HG03196 (cell line): ENCODE data around the gene DAZAP1.

Experiments
- ATAC-seq: cut with Tn5 transposase; IDR thresholded peaks from one replicate; pipeline ENCODE4 v1.9.1; 2021; ENCODE audit not compliant: unreplicated experiment

DAZAP1 gene

DNA sequence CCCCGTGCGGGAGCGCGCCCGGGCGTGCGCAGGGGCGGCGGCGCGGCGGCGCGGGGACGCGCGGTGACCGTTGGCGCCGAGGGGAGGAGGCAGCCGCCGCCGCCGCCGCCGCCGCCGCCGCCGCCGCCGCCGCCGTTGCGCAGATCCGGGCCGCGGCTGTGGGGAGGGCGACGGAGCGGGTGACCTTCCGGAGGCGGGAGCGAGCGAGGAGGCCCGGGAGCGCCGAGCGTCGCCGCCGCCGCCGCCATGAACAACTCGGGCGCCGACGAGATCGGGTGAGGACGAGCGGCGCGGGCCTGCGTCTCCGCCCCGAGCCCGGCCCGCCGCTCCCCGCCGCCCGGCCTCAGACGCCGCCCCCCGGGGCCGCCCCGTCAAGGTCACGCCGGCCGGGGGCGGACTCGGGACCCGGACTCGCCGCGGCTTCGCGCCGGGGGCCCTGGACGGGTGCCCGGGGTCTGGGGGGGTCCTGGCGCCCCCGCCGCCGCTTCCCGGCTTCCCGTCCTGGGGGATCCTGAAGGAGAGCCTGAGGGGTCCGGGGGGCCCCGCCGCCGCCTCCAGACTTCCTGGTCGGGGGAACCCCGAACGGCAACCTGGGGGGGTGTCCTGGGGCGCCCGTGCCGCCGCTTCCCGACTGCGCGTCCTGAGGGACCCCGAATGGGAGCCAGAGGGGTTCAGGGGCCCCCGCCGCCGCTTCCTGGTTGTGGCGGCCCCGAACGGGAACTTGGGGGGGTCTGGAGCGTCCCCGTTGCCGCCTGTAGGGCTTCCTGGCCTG lies at the start of gene DAZAP1:
Gene DAZAP1, plus strand, starts transcription at position 59 of the 772 bp plus-strand sequence. Its CDS starts 188 bp downstream, at position 247.
- ATAC-seq = peak; percentile 17

DNA sequence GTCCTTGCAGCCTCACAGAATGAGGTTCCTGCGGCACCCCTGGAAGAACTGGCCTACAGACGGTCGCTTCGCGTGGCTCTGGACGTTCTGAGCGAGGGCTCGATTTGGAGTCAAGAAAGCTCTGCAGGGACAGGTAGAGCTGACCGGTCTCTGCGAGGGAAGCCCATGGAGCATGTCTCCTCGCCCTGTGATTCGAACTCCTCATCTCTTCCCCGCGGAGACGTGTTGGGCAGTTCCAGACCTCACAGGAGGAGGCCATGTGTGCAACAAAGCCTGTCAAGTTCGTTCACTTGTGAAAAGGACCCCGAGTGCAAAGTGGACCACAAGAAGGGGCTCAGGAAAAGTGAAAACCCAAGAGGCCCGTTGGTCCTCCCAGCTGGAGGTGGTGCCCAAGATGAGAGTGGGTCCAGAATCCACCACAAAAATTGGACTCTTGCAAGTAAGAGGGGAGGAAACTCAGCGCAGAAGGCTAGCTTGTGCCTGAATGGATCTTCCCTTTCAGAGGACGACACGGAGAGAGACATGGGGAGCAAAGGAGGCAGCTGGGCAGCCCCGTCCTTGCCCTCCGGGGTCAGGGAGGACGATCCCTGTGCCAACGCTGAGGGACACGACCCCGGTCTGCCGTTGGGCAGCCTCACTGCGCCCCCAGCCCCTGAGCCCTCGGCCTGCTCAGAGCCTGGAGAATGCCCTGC lies 47.1 kb upstream of the DAZAP1 start:
- no peak for ATAC-seq

DNA sequence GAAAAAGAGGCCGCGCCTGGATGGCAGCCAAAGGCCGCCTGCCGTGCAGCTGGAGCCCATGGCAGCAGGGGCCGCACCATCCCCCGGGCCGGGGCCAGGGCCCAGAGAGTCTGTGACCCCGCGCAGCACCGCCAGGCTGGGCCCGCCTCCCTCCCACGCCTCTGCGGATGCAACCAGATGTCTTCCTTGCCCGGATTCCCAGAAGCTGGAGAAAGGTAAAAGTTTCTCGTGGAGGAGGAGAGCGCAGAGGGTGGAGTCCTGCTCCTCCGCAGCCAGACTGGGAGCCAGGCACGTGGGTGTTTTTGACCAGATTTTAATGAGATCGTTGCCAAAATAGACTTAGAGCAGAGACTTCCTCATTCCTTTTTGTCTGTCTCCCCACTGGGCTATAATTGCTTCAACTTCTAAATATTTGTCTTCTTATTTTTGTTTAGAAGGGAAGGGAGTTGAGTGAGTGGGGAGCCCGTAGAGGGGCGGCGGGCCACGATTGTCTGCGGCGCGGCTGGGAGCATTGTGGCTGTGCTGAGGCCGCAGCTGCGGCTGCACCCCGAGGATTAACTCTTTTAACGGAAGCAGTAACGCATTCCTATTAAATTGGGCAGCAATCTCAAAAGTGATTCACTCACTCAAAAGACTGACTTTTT lies 46.4 kb upstream of the DAZAP1 start:
- ATAC-seq = no peak

DNA sequence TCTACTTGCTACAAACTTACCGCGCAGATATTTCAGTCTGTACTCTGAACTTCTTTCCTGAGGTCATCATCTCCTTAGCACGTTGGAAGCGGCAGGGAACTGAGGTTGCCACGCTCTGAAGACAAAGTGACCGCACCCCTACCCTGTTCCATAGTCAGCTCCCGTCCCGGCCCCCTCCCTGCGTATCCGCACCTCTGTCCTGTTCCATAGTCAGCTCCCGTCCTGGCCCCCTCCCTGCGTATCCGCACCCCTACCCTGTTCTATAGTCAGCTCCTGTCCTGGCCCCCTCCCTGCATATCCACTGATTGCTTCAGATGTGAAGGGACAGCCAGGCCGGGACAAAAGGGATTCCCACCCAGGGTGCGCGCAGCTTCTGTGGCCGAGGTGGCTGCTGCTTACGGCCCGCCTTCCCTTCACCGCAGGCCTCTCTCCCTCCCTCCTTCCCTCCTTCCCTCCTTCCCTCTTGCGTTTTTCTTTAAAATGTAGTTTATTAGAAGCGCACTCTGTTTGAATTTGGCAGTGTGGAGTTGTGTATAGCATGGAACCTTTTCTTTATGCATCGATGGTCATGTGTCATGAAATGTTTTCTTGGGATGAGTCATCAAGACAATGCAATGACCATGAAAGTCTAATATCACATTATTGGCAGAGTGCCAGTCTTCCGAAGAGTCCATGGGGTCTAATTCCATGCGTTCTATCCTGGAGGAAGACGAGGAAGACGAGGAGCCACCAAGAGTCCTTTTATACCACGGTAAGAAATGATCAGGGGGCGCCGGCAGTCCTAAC lies 45.6 kb upstream of the DAZAP1 start:
- ATAC-seq = no peak

DNA sequence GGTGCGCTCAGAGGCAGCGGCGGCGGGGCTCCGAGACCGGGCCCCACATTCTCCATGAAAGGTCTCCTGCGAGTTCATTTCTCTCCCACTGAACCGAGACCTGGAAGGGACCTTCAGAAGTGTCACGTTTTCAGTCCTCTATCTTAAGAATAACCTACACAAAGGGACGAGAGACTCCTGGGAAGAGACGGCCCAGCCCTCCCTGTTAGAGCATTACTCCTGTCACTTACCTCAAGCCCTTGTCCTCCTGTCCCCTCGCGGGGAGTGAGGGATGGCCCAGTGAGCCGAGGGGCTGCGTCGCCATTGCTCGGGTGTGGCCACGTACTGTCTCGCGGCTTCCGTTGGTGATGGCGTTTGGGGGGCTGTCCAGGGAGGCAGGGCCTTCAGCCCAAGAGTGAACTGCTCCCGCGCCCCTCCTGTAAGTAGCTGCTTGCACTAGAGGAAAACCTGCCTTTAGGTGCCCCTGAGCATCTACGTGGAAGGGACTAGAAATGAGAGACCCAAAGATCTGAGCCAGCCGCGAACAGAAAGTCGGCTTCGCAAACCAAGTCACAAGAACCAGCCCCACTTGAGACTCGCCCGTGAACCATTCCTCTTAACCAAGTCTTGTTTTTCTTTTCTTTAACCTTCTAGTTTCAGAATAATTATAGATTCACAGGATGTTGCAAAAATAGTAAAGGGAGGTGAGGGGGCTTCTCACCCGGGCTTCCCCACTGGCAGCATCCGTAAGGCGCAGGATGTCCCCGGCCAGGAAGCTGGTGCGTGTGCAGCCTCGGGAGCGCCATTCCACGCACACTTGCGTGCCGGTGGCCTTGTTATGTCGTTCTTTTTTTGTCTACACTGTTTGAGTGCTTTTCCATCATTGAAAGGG lies 44.8 kb upstream of the DAZAP1 start:
- no peak for ATAC-seq

DNA sequence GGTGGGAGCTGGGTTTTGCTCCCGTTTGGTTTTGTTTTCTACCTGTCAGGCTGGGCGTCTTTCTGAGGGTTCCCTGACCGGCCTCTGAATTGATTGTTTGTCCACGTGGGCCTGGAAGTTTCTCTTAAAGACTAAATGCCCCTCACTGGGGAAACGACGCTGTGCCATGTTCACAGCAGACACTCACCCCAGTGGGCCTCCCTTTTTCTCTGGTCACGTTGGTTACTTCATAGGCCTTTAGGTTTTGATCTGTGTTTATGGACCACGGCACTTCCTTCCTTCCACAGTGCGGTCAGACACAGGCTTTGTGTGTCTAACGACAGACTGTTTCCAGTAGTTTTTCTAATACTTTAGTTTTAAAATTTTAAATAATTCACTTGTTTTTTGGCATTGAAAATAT lies 43.8 kb upstream of the DAZAP1 start:
- no peak for ATAC-seq

DNA sequence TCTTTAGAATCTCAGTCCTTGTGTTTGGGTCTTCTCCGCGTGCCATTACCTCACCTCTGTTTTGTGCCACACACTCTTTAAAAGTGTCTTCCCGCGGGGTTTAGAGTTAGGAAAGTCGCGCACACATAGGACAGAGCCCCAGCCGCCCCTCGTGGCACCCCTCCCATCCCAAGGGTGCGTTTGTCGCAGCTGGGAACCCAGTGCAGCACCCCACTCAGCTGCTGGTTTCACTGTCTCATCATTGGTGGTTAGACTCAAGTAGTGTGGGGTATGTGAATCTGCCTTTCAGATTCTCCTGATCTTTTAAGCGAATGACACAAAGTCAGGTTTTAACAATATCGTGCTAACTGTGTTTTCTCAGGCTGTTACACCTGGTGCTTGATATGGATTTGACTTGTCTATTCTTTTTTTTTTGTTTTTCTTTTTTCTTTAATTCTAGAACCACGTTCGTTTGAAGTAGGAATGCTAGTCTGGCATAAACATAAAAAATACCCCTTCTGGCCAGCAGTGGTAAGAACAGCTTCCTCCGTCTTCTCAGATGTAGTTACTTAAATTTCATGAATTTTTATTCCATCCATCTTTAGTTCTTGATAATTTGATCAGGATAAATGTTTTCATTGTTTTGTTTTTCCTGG lies 43.2 kb upstream of the DAZAP1 start:
- no peak for ATAC-seq

DNA sequence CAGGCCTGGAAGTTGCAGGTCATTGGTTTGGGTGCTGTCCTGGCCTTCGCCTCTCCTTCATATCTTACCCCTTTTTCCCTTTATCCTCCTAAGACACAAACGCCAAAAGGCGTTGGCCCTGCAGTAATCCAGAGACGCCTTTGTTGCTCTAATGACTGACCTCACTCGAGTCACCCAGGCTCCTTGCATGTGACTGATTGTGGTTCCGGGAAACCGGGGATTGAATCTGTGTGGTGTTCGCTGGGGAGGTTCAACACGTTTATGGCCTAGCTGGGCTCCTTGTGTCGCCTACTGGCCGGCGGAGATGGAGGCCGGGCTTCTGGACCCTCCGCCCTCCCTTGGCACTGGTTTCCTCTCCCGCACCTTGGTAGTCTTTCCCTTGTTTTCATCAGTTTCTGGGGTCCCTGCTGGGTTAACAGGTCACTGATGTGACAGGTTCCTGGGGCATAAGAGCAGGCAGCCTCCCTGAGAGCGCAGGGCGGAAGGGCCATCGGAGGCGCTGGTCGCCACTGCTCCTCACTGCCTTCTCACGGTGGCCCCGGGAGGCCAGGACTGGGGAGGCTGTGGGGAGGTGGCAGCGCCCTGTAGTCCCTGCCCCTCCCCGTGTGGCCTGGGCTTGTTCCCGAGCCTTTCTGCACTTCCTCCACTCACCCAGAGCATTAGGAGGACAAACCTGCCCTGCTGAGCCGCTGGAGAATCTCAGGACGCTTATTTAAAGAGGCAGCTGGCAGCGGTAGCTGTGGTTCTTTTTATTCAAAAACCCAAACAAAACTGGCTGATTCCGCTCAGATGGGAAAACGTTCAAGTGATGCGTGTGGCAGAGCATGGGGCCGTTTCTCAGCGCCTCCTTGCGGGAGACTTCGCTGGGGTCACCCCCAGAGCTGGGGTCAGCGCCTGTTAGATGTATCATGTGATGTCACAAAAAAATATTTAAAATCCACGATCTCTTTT lies 41.8 kb upstream of the DAZAP1 start:
- ATAC-seq = no peak

DNA sequence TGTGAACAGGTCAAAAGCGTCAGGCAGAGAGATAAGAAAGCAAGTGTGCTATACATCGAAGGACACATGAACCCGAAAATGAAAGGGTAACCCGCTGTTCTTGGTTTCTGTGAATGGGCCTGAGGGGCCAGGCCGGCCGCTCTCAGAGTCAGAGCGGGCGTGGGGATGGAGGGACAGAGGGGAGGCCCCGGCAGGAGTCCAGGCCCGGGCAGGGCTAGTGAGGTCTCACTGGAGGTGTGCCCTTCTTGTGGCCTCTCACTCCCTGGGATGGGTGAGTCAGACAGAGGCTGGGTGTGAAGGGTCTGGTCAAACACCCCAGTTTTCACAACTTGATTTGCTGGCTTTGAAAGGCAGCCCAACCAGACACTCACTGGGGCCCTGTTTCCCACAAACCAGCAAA lies 41.1 kb upstream of the DAZAP1 start:
- ATAC-seq = no peak

DNA sequence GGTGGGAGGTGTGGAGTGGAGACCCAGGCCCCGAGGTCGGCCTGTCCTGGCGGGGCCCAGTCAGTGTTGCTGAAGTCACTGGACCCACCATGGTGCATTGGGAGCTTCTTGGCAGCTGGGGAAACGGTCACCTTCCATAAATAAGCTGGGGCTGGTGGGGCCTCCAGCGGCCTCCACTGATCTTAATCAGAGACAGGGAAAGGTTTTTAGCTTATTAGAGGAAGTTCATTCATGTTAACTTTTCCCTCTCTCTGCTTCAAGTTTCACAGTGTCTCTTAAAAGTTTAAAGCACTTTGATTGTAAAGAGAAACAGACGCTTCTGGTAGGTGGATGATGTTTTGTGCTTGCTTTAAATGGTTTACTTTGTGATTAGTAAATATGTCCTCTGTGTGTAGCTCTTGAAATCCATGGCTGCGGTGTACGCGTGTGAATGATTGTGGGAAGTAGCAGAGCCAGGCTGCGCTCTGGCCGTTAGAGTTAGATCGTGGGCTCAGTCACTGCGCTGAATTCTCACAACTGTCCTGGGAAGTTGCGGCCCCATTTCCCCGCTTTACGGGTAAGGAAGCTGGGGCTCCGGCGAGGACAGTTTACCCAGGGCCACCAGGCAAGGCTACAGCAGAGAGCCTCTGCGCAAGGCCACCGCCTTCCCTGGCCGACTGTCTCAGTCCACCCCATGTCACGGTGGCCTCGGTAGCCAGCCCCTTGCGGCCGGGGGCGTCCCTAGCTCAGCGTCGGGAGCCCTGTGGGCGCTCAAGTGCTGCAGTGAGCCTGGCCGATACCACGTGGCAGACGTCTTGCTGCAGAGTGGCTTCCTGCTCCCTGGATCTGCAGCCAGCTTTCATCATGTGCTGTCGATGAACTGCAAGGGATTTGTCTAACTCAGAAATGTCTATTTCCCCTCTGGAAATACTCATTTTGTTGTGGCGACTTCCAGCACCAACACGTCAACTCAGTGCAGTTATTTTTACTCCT lies 40.2 kb upstream of the DAZAP1 start:
- no peak for ATAC-seq

DNA sequence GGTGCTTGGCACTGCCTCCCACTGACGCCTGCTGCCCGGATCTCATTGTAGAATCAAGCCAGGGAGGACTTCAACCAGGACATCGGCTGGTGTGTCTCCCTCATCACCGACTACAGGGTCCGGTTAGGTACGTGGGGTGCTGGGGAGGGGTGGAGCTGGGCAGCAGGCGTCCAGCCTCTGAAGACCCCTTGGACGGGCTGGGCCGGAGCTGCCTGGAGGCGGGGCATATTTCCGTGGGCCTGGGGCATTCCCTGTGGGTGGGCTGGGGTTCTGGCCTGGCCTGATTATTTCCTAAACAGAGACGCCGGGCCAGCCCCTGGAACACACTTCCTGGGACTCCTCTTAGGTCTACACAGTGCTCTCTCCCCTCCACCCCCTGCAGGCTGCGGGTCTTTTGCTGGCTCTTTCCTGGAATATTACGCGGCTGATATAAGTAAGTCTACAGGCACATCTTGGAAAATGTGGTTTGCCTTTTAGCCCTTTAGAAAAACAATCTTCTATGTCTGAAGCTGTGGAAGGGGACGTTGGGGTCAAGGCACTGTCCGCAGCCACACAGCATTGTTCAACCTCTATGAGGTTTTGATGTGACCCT lies 38.1 kb upstream of the DAZAP1 start:
- no peak for ATAC-seq

DNA sequence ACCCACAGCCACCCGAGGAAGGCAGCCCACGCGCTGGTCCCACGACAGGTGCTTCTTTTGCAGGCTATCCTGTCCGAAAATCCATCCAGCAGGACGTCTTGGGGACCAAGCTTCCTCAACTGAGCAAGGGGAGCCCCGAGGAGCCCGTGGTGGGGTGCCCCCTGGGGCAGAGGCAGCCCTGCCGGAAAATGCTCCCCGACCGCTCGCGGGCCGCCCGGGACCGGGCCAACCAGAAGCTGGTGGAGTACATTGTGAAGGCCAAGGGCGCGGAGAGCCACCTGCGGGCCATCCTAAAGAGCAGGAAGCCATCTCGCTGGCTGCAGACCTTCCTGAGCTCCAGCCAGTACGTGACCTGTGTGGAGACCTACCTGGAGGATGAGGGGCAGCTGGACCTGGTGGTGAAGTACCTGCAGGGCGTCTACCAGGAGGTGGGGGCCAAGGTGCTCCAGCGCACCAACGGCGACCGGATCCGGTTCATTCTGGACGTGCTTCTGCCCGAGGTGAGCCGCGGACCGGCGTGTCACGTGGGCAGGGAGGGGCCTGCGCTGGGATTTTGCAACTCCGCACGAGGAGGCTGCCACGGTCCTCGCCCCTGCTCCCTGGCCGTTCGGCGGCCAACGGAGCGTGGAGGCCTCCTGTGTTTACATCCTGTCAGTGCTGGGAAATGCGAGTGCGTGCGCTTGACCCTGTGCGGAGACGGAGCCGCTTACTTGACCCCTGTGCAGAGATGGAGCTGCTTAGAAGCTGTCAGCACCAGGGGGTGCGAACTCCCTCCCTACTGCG lies 36.6 kb upstream of the DAZAP1 start:
- ATAC-seq = no peak

DNA sequence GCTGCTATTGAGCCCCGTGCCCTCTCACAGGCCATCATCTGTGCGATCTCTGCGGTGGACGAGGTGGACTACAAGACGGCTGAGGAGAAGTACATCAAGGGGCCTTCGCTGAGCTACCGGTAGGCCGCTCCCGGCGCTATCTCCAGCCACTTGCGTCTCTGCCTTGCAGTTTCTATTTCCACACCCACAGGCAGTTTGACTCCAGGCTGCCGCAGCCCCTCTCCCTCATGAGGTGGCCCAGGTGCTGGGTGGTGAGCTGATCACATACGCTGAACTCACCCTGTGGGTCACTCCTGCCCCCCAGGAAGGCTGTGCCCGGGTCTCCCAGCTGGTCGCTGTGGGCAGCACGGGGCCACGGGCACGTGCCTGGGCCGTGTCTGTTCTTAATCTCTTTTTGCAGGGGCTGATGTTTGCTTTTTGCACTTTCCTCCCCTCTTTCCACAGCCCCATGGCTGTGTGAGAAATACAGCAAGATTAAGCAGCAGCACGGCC lies 34.3 kb upstream of the DAZAP1 start:
- no peak for ATAC-seq

DNA sequence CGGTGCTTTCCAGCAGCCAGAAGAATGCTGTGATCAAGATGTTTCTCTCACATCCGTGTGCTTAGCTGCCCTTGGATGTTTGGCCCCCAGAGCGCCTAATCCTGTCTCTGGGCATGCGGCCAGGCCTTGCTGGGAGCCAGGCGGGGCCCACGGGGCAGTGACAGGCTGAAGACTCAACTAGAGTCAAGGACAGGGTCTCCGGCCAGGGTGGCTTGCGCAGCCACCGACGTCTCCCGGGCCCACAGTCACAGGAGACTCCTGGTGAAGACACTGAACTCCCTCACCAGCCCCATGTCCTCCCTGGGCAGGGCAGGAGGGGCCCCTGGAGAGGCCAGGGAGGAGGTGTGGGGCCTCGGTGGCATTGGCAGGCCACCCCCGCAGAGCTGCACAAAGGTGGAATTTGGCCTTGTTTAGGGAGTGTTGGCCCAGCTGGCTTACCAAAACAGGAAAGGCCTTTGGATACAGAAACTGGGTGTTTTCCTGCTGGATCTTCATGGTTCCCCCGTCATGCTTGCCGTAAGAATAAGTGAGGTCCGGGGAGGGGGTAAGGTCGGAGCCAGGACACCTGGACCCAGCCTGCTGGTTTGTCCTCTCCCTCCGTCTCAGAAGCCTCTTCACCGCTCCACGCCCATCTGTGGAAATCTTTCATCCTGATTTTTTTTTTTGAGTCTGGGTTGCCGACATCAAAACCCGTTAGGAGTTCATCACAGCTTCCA lies 33.7 kb upstream of the DAZAP1 start:
- ATAC-seq = no peak

DNA sequence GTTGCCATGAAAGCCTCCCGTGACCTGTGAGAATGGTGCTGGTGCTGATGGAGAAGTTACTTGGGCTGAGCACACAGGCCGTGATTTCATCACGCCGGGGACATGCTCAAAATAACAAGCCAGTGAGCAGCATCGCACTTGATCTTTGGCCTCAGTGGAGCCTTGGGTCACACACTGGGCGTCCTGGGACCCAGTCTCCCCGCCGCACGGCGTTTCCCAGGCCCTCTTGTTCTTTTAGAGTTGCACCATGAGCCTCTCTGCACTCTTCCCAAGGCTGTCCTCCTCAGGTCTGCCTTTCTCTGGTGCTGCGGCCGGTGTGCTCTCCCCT lies 33.2 kb upstream of the DAZAP1 start:
- ATAC-seq = no peak

DNA sequence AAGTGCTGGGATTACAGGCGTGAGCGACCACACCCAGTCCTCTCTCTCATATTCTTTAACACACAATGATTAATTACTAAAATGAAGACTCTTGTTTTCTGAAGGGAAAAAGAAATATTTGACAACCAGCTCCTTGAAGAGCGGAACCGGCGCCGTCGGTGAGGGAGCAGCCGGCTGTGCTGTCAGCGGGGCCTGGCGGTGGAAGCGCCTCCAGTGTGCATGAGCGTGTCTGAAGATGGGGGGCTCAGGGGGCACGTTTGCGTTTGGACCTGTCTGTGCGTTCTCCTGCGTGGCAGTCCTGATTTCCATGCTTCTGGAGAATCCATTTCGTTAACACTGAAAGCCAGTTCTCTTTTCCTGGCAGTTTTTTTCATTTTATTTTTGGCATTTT lies 31.0 kb upstream of the DAZAP1 start:
- ATAC-seq = no peak
